A204.1 (cell line): ENCODE measurements around the gene MIOS.

Experiments
- FAIRE-seq: peaks from 2 replicates; lab custom pipeline; 2012; peaks lifted over from hg19 to GRCh38; lab: Jason Lieb, UNC

The MIOS gene

DNA sequence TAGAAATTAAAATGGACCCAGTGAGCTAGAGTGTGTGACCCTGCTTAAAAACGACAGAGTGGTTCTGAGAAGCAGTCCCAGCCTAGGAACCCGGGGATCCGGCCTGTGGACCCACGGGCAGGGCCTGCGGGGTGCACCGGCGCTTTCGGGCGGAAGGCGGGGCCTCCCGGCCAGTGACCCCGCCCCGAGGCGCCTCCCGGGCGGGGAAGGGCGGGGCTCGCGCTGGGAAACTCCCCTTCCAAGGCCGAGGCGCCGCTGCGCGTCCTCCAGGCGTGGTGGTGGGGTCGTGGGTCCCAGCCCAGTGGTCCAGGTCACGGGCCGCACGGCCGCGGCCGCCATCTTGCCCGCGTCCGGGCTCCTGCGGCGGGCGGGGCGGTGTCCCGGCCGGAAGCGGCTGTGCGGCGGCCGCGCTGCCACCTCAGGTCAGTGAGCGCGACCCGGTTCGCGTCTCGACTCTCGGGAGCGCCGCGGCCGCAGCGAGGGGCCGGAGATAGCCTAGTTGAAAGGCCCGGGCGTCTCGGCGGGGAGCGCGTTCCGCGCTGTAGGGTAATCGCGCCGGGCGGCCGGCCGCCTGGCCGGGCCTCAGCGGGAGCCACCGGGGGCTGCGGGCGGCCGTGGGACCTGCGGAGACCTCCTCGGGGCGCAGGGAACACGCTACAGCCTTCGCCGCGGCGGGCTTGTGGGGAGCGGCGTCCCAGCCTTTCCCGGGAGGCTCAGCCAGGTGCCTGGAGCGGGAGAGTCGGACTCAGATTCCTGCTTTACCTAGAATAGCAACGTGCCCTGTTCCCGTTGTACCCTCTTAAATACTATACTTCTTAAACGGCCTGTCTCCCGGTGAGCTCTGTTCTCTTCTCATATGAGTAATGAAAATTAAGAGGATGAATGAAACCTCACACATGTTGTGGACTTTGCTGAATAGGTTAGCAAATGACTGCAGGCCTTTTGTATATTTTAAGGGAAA lies at the start of gene MIOS:
TSS of gene MIOS (plus strand) at position 234 of the 961 bp plus-strand sequence. CDS start 5,592 bp downstream, outside the sequence.
- FAIRE-seq: no peak

GRCh38 chr7:7517754-7518153 lies 48.9 kb upstream of the MIOS start:
- no peak for FAIRE-seq

DNA sequence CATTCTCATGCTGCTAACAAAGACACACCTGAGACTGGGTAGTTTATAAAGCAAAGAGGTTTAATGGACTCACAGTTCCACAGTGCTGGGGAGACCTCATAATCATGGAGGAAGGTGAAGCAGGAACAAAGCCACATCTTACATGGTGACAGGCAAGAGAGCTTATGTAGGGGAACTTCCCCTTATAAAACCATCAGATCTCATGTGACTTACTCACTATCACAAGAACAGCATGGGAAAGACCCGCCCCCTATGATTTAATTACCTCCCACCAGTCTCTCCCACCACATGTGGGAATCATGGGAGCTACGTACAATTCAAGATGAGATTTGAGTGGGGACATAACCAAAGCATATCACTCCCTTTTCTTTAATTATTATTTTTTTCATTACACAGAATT lies 47.6 kb upstream of the MIOS start:
- no peak for FAIRE-seq

- no peak for FAIRE-seq
Observed at GRCh38 chr7:7519528-7519927, 47.2 kb upstream of the MIOS start.

DNA sequence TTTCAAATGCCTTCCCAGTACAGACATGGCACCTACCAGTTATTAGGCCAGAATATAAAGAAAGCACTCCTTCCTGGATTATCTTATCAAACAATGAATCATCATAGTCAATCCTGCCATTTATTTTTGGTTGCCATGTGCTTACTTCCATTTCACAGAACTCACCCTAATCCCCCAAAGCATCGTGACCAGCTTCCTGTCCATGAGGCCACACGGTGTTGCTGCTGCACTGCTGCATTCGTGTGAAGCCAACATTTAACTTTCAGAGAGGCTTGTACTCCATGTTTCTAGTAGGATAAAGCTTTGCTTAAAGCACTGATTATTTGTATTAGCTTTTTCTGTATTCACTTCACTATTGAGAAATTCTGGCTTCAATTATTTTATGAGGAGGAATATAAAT lies 45.4 kb upstream of the MIOS start:
- no peak for FAIRE-seq

DNA sequence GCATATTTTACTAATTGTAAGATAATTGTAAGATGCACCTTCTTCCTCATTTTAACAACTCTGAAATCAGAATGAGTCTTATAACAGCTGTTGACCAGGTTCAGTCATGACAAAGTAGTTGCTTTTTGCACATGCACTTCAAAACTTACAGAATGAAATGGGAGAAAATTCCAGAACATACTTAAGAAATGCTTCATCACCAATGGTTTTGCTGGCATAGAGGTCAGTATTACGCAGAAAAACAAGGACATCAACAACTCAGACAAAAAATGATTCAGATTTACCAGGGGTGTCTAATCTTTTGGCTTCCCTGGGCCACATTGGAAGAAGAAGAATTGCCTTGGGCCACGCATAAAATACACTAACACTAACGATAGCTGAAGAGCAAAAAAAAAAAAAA lies 44.3 kb upstream of the MIOS start:
- FAIRE-seq: no peak

DNA sequence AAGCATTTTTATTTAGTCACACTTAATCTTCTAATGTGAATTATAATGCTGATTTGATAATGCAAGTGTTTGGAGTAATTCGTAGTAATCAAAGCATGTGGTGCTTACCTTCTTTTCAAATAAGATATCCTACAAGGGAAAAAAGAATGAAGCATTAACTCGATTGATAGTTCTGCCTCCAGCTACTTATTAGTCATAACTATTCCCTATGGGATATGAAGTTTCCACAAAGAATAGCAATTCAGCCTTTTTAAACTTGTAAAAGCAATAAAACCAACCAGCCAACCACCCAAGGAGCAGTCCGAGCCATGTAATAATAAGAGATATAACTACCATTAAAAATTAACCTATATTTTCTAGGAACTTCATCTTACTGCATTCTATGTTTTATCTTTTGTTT lies 42.6 kb upstream of the MIOS start:
- no peak for FAIRE-seq

DNA sequence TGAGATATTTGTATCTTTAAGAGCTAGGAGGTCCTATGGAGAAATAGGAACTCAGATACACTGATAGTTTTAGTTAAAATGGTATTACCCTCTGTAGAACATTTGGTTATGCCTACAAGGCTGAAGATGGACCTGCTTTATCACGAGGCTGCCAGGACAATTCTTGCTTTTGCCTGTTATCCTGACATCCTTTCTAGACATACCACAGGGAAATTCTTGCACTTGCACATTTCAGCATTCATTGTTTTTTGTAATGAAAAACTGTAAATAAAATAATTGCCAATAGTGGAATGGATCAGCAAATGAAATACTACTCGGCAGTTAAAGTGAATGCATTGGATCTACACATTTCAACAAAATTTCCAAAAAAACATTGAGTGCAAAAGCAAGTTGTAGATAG lies 40.7 kb upstream of the MIOS start:
- no peak for FAIRE-seq

- FAIRE-seq: no peak
Observed at GRCh38 chr7:7527047-7527446, 39.6 kb upstream of the MIOS start.

- FAIRE-seq: no peak
Observed at GRCh38 chr7:7529328-7529727, 37.4 kb upstream of the MIOS start.

DNA sequence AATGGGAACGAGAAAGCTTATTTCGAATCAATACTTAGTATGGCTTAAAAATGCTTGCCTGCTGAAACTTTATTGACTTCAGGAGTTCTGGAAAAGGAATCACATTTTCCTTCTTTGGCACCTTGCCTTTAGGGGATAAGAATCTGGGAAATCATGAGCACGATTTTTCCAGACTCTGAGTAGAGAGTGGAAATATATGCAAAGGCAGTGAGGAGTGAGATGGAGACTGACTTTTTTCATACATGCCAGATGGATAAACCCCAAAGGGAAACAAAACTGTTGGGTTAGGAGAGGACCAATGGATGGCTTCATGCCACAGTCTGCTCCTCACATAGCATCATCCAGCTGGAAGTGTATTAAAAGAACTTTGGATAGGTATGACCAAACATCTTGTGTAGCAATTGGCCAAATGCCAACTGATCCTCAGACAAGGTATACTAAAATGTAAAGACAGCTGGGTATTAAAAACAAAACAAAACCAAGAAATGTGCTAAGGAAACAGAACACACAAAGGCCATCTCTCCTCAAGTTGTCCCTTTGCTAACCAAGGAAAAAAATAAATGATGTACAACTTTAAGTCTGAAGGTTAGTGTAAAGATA lies 32.8 kb upstream of the MIOS start:
- FAIRE-seq: no peak

DNA sequence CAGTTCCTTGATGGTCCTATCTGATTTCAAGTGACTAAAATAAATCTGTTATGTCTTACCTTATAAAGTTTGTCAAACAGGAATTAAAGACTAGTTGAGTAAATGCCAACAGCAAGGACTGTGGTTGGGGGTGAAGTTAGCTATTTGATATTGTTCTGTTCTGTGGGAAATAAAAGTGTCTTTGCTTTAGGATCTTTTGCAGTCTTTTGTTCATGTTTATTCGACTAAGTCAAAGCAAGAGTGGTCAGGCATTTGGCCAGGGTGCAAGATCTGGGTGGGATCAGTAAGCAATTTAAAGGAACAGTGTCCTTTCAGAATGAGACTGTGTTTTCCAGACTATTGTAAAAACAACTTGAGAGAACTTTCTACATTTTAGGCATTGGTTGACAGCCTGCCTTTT lies 31.0 kb upstream of the MIOS start, which contains the start of gene COL28A1:
TSS of gene COL28A1 (minus strand) at position 183 of the 400 bp plus-strand sequence. CDS start 2,998 bp downstream, outside the sequence.
- no peak for FAIRE-seq

GRCh38 chr7:7536396-7537019 lies 30.2 kb upstream of the MIOS start:
- no peak for FAIRE-seq

DNA sequence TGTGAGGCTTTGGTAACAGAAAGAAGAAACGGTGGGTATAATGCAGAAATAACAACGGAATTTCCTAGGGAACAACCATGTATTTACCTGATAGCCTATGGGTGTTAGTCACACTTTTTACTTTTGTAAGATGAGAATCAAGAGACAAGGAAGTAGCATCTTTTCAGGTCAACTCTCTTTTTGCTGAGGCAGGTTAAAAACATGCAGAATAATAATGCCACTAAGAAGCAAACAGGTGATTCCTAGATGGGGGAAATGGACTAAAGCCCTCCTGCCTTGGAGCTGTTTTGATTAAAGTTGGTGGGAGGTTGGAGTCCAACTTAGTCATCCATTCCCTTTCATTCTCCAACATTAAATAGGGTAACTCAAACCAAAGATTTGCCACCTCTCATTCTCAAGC lies 29.0 kb upstream of the MIOS start:
- FAIRE-seq: no peak

DNA sequence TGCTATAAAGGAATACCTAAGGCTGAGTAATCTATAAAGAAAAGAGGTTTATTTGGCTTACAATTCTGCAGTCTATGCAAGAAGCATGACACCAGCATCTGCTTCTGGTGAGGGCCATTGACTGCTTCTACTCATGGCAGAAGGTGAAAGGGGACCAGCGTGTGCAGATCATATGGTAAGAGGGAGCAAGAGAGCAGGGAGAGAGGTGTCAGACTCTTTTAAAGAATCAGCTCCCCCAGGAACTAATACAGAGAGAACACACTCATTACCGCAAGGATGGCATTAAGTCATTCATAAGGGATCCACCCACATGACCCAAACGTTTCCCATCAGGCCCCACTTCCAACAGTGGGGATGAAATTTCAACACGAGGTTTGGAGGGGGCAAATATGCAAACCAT lies 27.5 kb upstream of the MIOS start:
- no peak for FAIRE-seq

- FAIRE-seq: no peak
Observed at GRCh38 chr7:7539711-7540110, 27.0 kb upstream of the MIOS start.

DNA sequence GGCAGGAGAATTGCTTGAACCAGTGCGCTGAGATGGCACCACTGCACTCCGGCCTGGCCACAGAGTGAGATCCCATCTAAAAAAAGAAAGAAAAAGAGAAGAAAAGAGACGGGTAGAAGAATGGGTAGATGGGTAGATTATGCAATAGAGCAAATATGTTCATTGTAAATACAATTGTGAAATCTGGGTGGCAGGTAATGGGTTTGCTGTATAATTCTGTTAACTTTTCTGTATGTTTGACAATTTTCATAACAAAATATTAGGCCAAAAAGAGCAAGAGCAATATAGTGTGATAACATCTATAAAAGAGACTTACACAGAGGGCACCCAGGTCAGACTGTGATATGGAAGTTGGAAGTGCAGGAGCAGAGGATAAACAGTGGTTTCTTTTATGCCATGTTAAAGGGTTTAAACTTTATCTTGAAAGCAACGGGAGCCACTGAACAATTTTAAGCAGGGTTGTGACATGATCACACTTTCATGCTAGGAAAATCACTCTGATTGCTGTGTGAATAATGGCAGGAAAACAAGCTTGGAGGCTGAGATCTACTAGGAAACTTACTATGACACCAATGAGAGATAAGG lies 24.3 kb upstream of the MIOS start:
- no peak for FAIRE-seq

DNA sequence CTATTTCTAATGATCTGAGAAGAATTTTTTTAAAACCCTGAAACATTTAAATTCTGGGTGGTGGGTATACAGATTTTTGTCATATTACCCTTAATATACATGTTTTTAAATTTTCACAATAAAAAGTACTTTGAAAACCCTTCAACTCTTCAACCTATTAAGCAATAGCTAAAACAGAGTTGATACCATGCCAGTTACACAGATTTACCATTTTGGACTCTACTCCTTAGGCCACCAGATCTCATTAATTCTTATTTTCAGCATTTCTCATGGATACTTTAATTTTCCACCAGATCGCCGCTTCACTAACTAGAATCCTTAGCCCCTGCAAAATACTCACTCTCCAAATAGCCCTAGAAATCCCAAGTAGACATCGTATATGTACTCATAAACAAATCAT lies 18.3 kb upstream of the MIOS start:
- no peak for FAIRE-seq

GRCh38 chr7:7550663-7551062 lies 16.0 kb upstream of the MIOS start:
- FAIRE-seq: no peak

GRCh38 chr7:7552199-7552598 lies 14.5 kb upstream of the MIOS start:
- FAIRE-seq: no peak

DNA sequence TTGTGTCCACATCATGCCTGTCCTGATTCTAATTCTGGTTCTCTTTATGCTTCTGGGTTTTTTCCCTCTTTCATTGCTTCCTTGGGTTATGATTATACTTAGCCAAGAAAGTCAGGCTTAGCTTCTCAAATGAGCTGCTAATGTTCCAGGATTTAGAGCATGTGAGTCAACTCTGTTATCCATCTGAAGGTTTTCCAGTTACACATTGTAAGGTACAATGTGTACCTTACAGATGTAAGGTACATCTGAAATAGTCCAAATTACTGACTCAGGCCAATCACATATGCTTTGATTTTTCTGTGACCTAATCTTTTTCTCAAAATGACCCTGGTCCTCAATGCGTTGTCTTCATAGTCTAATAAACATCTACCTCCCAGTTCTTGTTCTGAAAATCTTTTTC lies 13.3 kb upstream of the MIOS start:
- no peak for FAIRE-seq

- no peak for FAIRE-seq
Observed at GRCh38 chr7:7554021-7554432, 12.7 kb upstream of the MIOS start.
